Activated T-cell treated with anti-CD3 and anti-CD28 coated beads for 1 hour (primary cell): ENCODE measurements around the gene RPL4.
"Not testable (repeated sequence)": the region's sequence is repeated elsewhere in the genome, so short reads cannot be mapped to it uniquely, and the experiment has no call there.

ENCODE experiments used
- DNase-seq: peaks from one replicate; pipeline ENCODE4 v3.0.0-alpha.2; 2020; ENCODE audit warnings: low read depth

The RPL4 gene

GRCh38 chr15:66504563-66505429, at the start of gene RPL4, which contains the start of gene ZWILCH:
RPL4 (minus strand) TSS chr15:66504855; CDS start chr15:66504790, 65 bp downstream.
ZWILCH (plus strand) TSS chr15:66505326; CDS start chr15:66505339, 13 bp downstream.
- DNase-seq = peak; percentile 69

GRCh38 chr15:66545255-66545654, 40.6 kb upstream of the RPL4 start:
- DNase-seq = no peak

GRCh38 chr15:66542896-66543295, 38.2 kb upstream of the RPL4 start:
- no peak for DNase-seq

- DNase-seq = no peak
These were observed 30.4 kb upstream of the RPL4 start for GRCh38 chr15:66535056-66535455.

- DNase-seq = no peak
These were observed 20.2 kb upstream of the RPL4 start for GRCh38 chr15:66524838-66525237.

- no peak for DNase-seq
These were observed 19.3 kb upstream of the RPL4 start for GRCh38 chr15:66523926-66524325.

- no peak for DNase-seq
These were observed 11.3 kb upstream of the RPL4 start for GRCh38 chr15:66515901-66516322.

GRCh38 chr15:66514586-66514985, 9.9 kb upstream of the RPL4 start:
- DNase-seq = no peak

GRCh38 chr15:66508293-66508883, 3.7 kb upstream of the RPL4 start:
- no peak for DNase-seq

GRCh38 chr15:66505818-66506217, 1.2 kb upstream of the RPL4 start:
- no peak for DNase-seq

GRCh38 chr15:66505430-66505811, 766 bp upstream of the RPL4 start:
- no peak for DNase-seq

GRCh38 chr15:66503780-66504562, 684 bp downstream of the RPL4 start:
- DNase-seq = no peak

- DNase-seq = not testable (repeated sequence)
These were observed 1.5 kb downstream of the RPL4 start for GRCh38 chr15:66503041-66503648.

- no peak for DNase-seq
These were observed 2.2 kb downstream of the RPL4 start for GRCh38 chr15:66502491-66502890.

- DNase-seq = not testable (repeated sequence)
These were observed 4.3 kb downstream of the RPL4 start for GRCh38 chr15:66500346-66500745.

- no peak for DNase-seq
These were observed 5.9 kb downstream of the RPL4 start for GRCh38 chr15:66498501-66499386.

- peak; percentile 97 for DNase-seq
These were observed 6.9 kb downstream of the RPL4 start, which contains the start of gene SNAPC5 for GRCh38 chr15:66497502-66498455. SNAPC5 (minus strand) TSS chr15:66497762; CDS start chr15:66497731, 31 bp downstream.

GRCh38 chr15:66496951-66497501, 7.6 kb downstream of the RPL4 start:
- no peak for DNase-seq

- no peak for DNase-seq
These were observed 10.4 kb downstream of the RPL4 start for GRCh38 chr15:66494262-66494661.
